ENCODE measurements around the gene COL8A2.

The COL8A2 gene

GRCh38 chr1:36055706-36056105 lies 69.3 kb downstream of the COL8A2 start:
- no peak for DNase-seq (ENCODE audit: low spot score)

GRCh38 chr1:36053978-36054377 lies 71.0 kb downstream of the COL8A2 start:
- no peak for DNase-seq (ENCODE audit: low spot score)

GRCh38 chr1:36051821-36052220 lies 73.2 kb downstream of the COL8A2 start:
- no peak for DNase-seq (ENCODE audit: low spot score)
